ENCODE results near the gene COL4A2.

COL4A2 gene

GRCh38 chr13:110503037-110503901, 196.2 kb downstream of the COL4A2 start:
- FAIRE-seq = no peak
- DNase-seq (ENCODE audit: insufficient read length, low spot score) = no peak

GRCh38 chr13:110503979-110504499, 197.0 kb downstream of the COL4A2 start:
- no peak for FAIRE-seq
- no peak for DNase-seq (ENCODE audit: insufficient read length, low spot score)

- no peak for DNase-seq (ENCODE audit: insufficient read length, low spot score)
- FAIRE-seq = no peak
Measured at GRCh38 chr13:110505594-110505993, 198.5 kb downstream of the COL4A2 start.

GRCh38 chr13:110506396-110506795, 199.3 kb downstream of the COL4A2 start:
- DNase-seq (ENCODE audit: insufficient read length, low spot score) (no peak), FAIRE-seq (no peak)

GRCh38 chr13:110506859-110507566, 199.9 kb downstream of the COL4A2 start:
- DNase-seq (ENCODE audit: insufficient read length, low spot score) (no peak), FAIRE-seq (no peak)

- no peak for FAIRE-seq
- DNase-seq (ENCODE audit: insufficient read length, low spot score) = no peak
Measured at GRCh38 chr13:110507678-110508381, 200.7 kb downstream of the COL4A2 start.

- DNase-seq (ENCODE audit: insufficient read length, low spot score) = no peak
- FAIRE-seq = no peak
Measured at GRCh38 chr13:110509478-110509926, 202.4 kb downstream of the COL4A2 start.

GRCh38 chr13:110509971-110510786, 203.1 kb downstream of the COL4A2 start:
- DNase-seq (ENCODE audit: insufficient read length, low spot score) = no peak
- peak; percentile 52 for FAIRE-seq

- DNase-seq (ENCODE audit: insufficient read length, low spot score) (no peak), FAIRE-seq (no peak)
Measured at GRCh38 chr13:110511509-110512181, 204.6 kb downstream of the COL4A2 start.

- no peak for DNase-seq (ENCODE audit: insufficient read length, low spot score)
- FAIRE-seq = no peak
Measured at GRCh38 chr13:110512198-110512740, 205.2 kb downstream of the COL4A2 start.

GRCh38 chr13:110516500-110516899, 209.4 kb downstream of the COL4A2 start:
- DNase-seq (ENCODE audit: insufficient read length, low spot score) (no peak), FAIRE-seq (no peak)

GRCh38 chr13:110517505-110518225, 210.6 kb downstream of the COL4A2 start:
- FAIRE-seq (no peak), DNase-seq (ENCODE audit: insufficient read length, low spot score) (no peak)

- FAIRE-seq (no peak), DNase-seq (ENCODE audit: insufficient read length, low spot score) (no peak)
Measured at GRCh38 chr13:110518226-110518525, 211.1 kb downstream of the COL4A2 start.

- DNase-seq (ENCODE audit: insufficient read length, low spot score) = no peak
- FAIRE-seq = no peak
Measured at GRCh38 chr13:110518571-110518970, 211.5 kb downstream of the COL4A2 start.

- no peak for DNase-seq (ENCODE audit: insufficient read length, low spot score)
- no peak for FAIRE-seq
Measured at GRCh38 chr13:110519046-110519445, 212.0 kb downstream of the COL4A2 start.

GRCh38 chr13:110519506-110519905, 212.4 kb downstream of the COL4A2 start:
- DNase-seq (ENCODE audit: insufficient read length, low spot score) (no peak), FAIRE-seq (no peak)

- DNase-seq (ENCODE audit: insufficient read length, low spot score) (no peak), FAIRE-seq (no peak)
Measured at GRCh38 chr13:110520431-110521295, 213.6 kb downstream of the COL4A2 start.

- FAIRE-seq = no peak
- no peak for DNase-seq (ENCODE audit: insufficient read length, low spot score)
Measured at GRCh38 chr13:110521296-110521680, 214.2 kb downstream of the COL4A2 start.
